WI38 (cell line): ENCODE results near the gene LRRC43.

Experiments
- H3K4me3 ChIP-seq: 2 replicates; pipeline ENCODE4 v1.5.1; 2011; ENCODE audit warnings: low read depth, mild to moderate bottlenecking, control low read depth, low read length
- CTCF ChIP-seq: IDR thresholded peaks from 2 replicates; pipeline ENCODE4 v1.5.1; 2012; ENCODE audit warnings: low read depth, mild to moderate bottlenecking, control low read depth, low read length

Gene LRRC43, protein sequence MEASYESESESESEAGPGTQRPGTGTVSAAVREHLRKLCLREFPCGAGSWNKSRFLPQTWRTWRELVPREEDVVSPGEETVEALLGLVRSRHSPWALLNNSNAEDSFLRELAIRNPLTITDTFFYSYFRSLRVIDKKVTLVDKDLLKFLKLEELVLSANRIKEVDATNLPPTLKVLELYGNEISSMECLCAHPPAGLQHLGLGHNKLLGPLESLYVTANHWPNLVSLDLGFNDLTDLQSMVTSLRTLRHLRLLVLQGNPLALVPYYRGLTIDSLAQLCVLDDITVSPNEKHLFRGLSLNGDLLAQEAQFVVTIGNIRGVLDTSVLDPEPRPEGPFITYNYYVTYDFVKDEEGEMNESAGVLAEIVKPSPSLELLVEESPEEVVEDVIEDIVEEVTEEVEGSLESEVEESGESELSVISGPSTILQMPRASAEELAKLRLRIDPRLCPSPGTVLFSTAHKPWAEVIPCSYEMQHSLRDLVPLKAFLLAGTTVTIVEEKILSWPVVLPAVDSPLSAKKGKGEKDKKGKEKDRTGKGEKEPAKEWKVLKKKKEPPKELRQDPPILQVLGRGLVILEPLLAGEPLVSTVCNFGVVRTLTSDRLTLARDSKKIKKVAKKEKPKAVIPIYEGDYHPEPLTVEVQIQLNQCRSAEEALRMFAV

DNA sequence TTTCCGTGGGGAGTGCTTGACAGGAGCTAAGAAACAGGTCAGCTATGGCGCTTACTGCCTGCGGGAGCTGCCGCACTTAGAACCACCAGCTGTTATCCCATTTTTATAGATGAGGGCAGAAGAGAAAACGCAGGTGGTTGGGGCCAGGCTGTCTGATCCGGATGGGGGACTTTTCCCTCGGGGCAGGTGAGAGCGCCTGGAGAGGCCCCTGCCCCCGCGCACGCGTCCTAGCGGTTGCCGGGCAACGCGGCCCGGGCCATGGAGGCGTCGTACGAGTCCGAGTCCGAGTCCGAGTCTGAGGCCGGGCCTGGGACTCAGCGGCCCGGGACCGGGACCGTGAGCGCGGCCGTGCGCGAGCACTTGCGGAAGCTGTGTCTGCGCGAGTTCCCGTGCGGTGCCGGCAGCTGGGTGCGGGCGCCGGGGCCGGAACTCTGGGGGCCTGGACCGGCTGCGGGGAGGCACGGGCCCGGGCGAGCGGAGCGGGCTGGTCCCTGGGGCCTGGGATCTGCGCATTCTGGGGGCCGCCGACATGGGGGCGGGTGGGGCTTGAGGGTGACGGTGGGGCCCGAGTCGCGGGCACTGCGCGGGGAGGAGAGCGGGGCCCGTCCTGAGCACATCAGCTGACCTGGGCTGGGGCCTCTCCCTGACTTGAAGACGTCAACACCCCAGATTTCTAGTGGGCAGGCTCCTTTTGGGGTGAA, at the start of gene LRRC43:
Gene LRRC43 (plus strand): TSS at position 237 of the 701 bp plus-strand sequence. CDS start 22 bp downstream, at position 259.
- TF ChIP-seq CTCF: no peak
- H3K4me3 ChIP-seq: no peak within 1 kb of the TSS

- no peak overlapping the region for H3K4me3 ChIP-seq
- no peak for TF ChIP-seq CTCF
These were observed 49.6 kb upstream of the LRRC43 start for GRCh38 chr12:122133192-122133950.

DNA sequence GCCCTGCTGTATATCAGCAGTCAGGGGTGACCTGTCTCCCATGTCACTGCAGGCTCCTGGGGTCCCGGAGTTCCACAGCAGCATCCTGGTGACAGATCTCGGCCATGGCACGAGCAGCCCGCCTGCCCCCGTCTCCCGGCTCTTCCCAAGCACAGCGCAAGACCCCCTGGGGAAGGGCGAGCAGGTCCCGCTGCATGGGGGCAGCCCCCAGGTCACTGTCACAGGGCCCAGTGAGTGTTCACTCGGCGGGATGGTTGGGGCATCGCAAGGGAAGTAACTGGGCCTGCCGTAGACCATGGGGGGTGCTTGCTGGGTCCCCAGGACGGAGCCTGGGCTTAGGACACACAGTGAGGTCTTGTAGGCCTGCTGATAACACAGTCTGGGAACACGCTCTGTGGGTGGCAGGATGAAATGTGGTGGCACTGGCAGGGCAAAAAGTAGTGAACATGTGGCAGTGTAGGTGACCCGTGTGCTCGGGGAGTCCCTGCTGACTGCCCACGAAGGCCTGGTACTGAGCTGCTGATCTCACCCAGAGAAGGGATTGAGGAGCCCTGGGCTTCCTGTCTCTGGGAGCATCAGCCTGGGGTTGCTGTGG, 47.4 kb upstream of the LRRC43 start:
- no peak for TF ChIP-seq CTCF

GRCh38 chr12:122137229-122137628, 45.7 kb upstream of the LRRC43 start:
- no peak overlapping the region for H3K4me3 ChIP-seq
- no peak for TF ChIP-seq CTCF

More for the DNA sequence above, 47.4 kb upstream of the LRRC43 start:
- no peak overlapping the region for H3K4me3 ChIP-seq

GRCh38 chr12:122137681-122138080, 45.2 kb upstream of the LRRC43 start:
- H3K4me3 ChIP-seq: no peak overlapping the region
- TF ChIP-seq CTCF: no peak

DNA sequence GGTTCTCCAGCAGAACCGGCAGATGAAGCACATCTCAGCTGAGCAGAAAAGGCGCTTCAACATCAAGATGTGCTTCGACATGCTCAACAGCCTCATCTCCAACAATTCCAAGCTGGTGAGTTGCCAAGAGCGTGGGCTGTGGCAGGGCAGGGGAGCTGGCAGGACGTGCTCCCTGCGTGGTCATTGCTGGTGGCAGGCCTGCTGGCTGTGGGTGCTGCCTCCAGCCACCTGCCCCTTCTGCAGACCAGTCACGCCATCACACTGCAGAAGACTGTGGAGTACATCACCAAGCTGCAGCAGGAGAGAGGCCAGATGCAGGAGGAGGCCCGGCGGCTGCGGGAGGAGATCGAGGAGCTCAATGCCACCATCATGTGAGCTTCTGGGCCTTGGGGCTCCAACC, 44.7 kb upstream of the LRRC43 start:
- TF ChIP-seq CTCF: no peak
- no peak overlapping the region for H3K4me3 ChIP-seq
